GM12892 (cell line): Measurements from ENCODE around the gene MVB12B.

Experiments
- POLR2A ChIP-seq: IDR thresholded peaks from 2 replicates; pipeline ENCODE4 v1.6.1; 2011; ENCODE audit warnings: low read depth, low read length, control low read depth
- TAF1 ChIP-seq: IDR thresholded peaks from 2 replicates; pipeline ENCODE4 v1.6.1; 2011; ENCODE audit warnings: low read depth, mild to moderate bottlenecking, control low read depth, low read length, borderline replicate concordance

- TF ChIP-seq POLR2A: no peak
- TF ChIP-seq TAF1: no peak
Measured at GRCh38 chr9:126491568-126491879, 164.9 kb downstream of the MVB12B start.
